AG04449 (cell line): Measurements from ENCODE around the gene PARD3B.
"Not testable (repeated sequence)": the region's sequence is repeated elsewhere in the genome, so short reads cannot be mapped to it uniquely, and the experiment has no call there.

Experiments used
- CTCF ChIA-PET: fragments of 350-600 bp; formaldehyde crosslinking; extraction: SDS; loops from one replicate; lab custom pipeline; 2021; ENCODE audit warnings: antibody characterized with exemption; lab: Yijun Ruan, JAX
- POLR2A ChIA-PET: fragments of 400-600, 350-600 bp; formaldehyde crosslinking; extraction: SDS; loops from one replicate; lab custom pipeline; 2020; ENCODE audit warnings: antibody characterized with exemption, inconsistent platforms; lab: Yijun Ruan, JAX
- DNase-seq: peaks from one replicate; pipeline ENCODE4 v3.0.0-alpha.2; 2010; ENCODE audit warnings: low read depth, low spot score
- H3K4me3 ChIP-seq: 2 replicates; pipeline ENCODE4 v1.5.1; 2011; ENCODE audit warnings: low read depth, mild to moderate bottlenecking, control low read depth, low read length
- CTCF ChIP-seq: IDR thresholded peaks from one replicate; pipeline ENCODE4 v1.5.1; 2011; ENCODE audit warnings: mild to moderate bottlenecking, moderate library complexity, low read length, control low read depth, inconsistent platforms; ENCODE audit not compliant: insufficient read depth; ENCODE audit errors: missing control alignments

PARD3B gene

GRCh38 chr2:205212357-205212756 lies 667.1 kb downstream of the PARD3B start:
- ChIA-PET POLR2A (no interaction called here), CTCF (interaction anchor here (1.1 kb wide), 1 partner anchor 11 kb away, joined by 3 read pairs; no protein-coding TSS in a partner anchor)
- no peak for TF ChIP-seq CTCF
- H3K4me3 ChIP-seq = no peak overlapping the region
- no peak for DNase-seq

GRCh38 chr2:205216092-205216491 lies 670.8 kb downstream of the PARD3B start:
- ChIA-PET CTCF (interaction anchor here (1.8 kb wide), 1 partner anchor 15 kb away, joined by 5 read pairs; no protein-coding TSS in a partner anchor), POLR2A (no interaction called here)
- TF ChIP-seq CTCF = no peak
- no peak overlapping the region for H3K4me3 ChIP-seq
- DNase-seq = no peak

GRCh38 chr2:205216580-205216979 lies 671.3 kb downstream of the PARD3B start:
- no peak for TF ChIP-seq CTCF
- H3K4me3 ChIP-seq = no peak overlapping the region
- CTCF ChIA-PET = no interaction called here
- no peak for DNase-seq
- POLR2A ChIA-PET = no interaction called here

- CTCF ChIA-PET = no interaction called here
- POLR2A ChIA-PET = no interaction called here
These were observed 671.7 kb downstream of the PARD3B start for GRCh38 chr2:205217004-205217403.

GRCh38 chr2:205218056-205218455 lies 672.8 kb downstream of the PARD3B start:
- H3K4me3 ChIP-seq = no peak overlapping the region
- peak; percentile 21 for DNase-seq
- CTCF ChIA-PET = no interaction called here
- no peak for TF ChIP-seq CTCF
- POLR2A ChIA-PET = no interaction called here

More at GRCh38 chr2:205217004-205217403, 671.7 kb downstream of the PARD3B start:
- H3K4me3 ChIP-seq = no peak overlapping the region
- no peak for DNase-seq
- TF ChIP-seq CTCF = no peak

- DNase-seq, H3K4me3 ChIP-seq, POLR2A ChIA-PET: not testable (repeated sequence)
- CTCF ChIA-PET = interaction anchor here (0.9 kb wide), 1 partner anchor 460 kb away, joined by 3 read pairs; no protein-coding TSS in a partner anchor
These were observed 673.5 kb downstream of the PARD3B start for GRCh38 chr2:205218816-205219215.

- TF ChIP-seq CTCF = no peak
- no peak for DNase-seq
- no peak overlapping the region for H3K4me3 ChIP-seq
- POLR2A ChIA-PET = no interaction called here
- CTCF ChIA-PET = no interaction called here
These were observed 675.3 kb downstream of the PARD3B start for GRCh38 chr2:205220559-205220958.
